GM21619 (cell line): ENCODE data around the gene IFIT1B.
"Not testable (repeated sequence)": the region's sequence is repeated elsewhere in the genome, so short reads cannot be mapped to it uniquely, and the experiment has no call there.

Experiments used
- ATAC-seq: cut with Tn5 transposase; IDR thresholded peaks from one replicate; pipeline ENCODE4 v1.9.1; 2021; ENCODE audit not compliant: unreplicated experiment

The IFIT1B gene

GRCh38 chr10:89411135-89411534 lies 33.3 kb downstream of the IFIT1B start:
- ATAC-seq: not testable (repeated sequence)

- ATAC-seq: not testable (repeated sequence)
Observed at GRCh38 chr10:89412276-89412675, 34.4 kb downstream of the IFIT1B start.

- ATAC-seq: no peak
Observed at GRCh38 chr10:89413398-89413912, 35.6 kb downstream of the IFIT1B start.

GRCh38 chr10:89414146-89414878 lies 36.5 kb downstream of the IFIT1B start, which contains the start of gene IFIT5:
Gene IFIT5 (plus strand): TSS chr10:89414568. CDS start chr10:89414799, 231 bp downstream.
- ATAC-seq: peak; percentile 79

- ATAC-seq: peak; percentile 36
Observed at GRCh38 chr10:89414879-89415821, 37.3 kb downstream of the IFIT1B start.

- no peak for ATAC-seq
Observed at GRCh38 chr10:89416465-89416864, 38.6 kb downstream of the IFIT1B start.

- ATAC-seq: no peak
Observed at GRCh38 chr10:89419548-89419947, 41.7 kb downstream of the IFIT1B start.

GRCh38 chr10:89421018-89421476 lies 43.2 kb downstream of the IFIT1B start:
- ATAC-seq: no peak

GRCh38 chr10:89425000-89425399 lies 47.1 kb downstream of the IFIT1B start:
- ATAC-seq: no peak

GRCh38 chr10:89426230-89426868 lies 48.5 kb downstream of the IFIT1B start:
- no peak for ATAC-seq

GRCh38 chr10:89427629-89428028 lies 49.8 kb downstream of the IFIT1B start:
- no peak for ATAC-seq

- ATAC-seq: no peak
Observed at GRCh38 chr10:89428877-89429276, 51.0 kb downstream of the IFIT1B start.

- no peak for ATAC-seq
Observed at GRCh38 chr10:89431977-89432376, 54.1 kb downstream of the IFIT1B start.
